GM12874 (cell line): ENCODE data around the gene IL9.

ENCODE experiments used
- TF ChIP-seq, protein P1 (sequence below): IDR thresholded peaks from 2 replicates; pipeline ENCODE4 v1.5.1; 2011; ENCODE audit warnings: low read depth, mild to moderate bottlenecking, control low read depth, low read length, moderate library complexity; ENCODE audit not compliant: insufficient read depth

The IL9 gene

GRCh38 chr5:135869935-135870334, 25.7 kb downstream of the IL9 start:
- TF ChIP-seq, protein P1, sequence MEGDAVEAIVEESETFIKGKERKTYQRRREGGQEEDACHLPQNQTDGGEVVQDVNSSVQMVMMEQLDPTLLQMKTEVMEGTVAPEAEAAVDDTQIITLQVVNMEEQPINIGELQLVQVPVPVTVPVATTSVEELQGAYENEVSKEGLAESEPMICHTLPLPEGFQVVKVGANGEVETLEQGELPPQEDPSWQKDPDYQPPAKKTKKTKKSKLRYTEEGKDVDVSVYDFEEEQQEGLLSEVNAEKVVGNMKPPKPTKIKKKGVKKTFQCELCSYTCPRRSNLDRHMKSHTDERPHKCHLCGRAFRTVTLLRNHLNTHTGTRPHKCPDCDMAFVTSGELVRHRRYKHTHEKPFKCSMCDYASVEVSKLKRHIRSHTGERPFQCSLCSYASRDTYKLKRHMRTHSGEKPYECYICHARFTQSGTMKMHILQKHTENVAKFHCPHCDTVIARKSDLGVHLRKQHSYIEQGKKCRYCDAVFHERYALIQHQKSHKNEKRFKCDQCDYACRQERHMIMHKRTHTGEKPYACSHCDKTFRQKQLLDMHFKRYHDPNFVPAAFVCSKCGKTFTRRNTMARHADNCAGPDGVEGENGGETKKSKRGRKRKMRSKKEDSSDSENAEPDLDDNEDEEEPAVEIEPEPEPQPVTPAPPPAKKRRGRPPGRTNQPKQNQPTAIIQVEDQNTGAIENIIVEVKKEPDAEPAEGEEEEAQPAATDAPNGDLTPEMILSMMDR = no peak

DNA sequence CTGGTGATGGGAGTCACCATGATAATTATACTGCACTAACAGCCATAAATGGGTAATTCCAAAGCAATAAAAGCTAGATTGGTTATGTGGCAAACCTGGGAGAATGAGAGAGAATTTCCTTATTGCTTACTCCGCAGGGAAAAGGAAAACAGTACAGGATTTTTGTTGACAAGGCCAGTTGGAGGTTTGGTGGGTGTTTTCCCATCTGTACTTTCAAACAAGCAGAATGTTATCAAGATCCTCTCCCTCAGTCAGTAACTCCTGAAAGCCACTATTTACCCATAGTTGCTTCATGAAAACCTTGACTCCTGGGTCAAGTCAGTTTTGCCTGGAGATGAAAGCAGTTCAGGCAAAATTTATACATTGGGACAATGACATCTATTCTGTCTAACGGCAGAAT, 26.4 kb downstream of the IL9 start:
- TF ChIP-seq, protein P1 = no peak

- TF ChIP-seq, protein P1 = no peak
Observed at GRCh38 chr5:135868681-135869080, 27.0 kb downstream of the IL9 start.

DNA sequence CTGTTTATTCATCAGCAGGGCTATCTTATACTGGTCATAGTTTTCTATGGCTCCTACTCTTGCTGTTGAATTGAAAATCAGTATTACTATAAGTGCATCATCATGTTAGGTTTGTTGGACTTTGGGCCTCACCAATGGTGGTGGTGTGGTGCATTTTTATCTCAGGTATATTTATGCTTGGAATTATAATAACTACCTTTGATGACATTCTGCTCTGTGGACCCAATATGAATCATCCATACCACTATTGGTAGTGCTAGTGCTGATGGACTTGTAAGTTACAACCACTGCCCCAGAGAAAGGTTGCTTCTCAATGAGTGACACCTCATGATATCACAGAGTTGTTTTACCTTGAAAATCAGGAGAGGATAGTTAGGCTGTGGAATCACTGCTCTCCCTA, 28.0 kb downstream of the IL9 start:
- TF ChIP-seq, protein P1 = no peak

DNA sequence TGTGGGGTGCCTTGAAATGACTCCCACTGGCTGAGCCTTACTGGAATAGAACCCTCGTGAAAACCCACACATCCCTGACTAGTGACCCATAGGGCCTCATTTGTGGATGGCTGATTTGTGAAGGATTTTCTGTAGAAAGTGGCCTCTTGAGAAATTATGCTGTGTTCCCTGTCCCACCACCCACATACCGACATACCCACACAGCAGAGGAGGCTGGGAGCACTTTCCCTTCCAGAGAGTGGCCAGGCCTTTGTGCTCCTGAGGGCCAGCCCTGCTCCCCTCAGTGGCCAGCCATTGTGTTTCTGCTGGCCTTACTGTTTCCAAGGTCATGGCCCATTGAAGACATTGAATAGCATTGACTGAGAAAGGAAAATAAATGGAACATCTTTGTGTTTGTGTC, 29.6 kb downstream of the IL9 start:
- TF ChIP-seq, protein P1 = no peak

DNA sequence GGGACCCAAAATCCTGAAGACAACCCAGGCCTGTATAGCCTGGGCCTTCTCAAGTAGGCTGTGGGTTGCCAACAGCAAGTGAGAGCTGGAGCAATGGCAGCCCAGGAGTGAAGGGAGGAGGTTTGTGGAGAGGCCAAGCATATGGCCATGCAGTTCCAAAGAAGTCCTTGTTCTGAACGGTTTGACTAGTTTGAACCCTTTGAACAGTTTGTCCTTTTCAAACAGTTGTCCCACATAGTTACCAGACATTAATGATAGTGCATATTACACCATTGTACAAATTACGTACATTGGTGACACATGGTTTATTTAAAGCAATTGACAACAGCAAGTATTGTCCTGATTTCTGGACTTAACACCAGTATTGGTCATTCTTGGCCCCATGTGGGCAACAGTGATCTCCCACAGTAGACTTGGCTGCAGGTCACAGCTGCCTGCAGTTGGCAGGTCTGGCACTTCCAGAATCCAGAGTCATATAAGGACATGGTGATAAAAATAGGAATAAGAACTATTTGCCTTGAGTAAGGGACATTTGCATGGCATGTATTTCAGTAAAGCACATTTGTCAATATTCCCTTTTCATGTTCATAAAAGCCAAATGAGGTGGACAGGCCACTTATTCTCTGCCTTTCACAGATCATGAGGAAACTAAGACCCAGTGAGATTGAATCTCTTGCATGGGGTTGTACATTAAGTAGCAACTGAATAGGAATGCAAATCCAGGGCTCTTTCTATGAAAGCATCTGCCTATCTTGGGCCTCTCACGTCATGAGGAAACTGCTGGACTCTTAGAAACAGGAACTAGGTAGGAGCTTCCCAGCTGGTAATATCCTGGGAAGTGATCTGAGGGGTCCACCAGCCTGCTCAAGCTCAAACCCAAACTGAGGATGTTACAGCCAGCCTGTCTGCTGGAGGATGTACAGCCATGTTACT, 30.9 kb downstream of the IL9 start:
- TF ChIP-seq, protein P1 = no peak

DNA sequence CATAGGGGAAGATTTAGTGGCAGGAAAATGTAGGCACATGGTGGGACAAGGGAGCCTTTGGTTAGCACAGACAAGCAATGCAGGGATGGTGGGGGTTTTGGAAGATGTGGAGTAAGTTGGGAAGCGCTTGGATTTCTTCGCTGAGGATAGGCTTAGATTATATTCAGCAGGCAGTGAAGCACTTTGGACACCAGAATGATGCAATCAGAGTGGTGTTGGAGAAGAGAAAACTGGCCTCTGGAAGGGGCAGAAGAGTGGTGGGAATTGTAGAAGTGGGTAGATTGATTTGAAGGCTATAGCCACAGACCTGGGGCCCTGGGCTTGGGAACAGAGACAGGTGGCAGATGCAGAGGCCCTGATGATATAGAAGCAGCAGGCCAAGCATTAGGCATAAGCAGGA, 32.9 kb downstream of the IL9 start:
- TF ChIP-seq, protein P1 = no peak
